AG09309 (cell line): ENCODE measurements around the gene KIFC3.
"Not testable (repeated sequence)": the region's sequence is repeated elsewhere in the genome, so short reads cannot be mapped to it uniquely, and the experiment has no call there.

ENCODE experiments used
- DNase-seq: peaks from one replicate; pipeline ENCODE4 v3.0.0-alpha.2; 2010; ENCODE audit warnings: low read depth
- H3K4me3 ChIP-seq: 2 replicates; pipeline ENCODE4 v1.5.1; 2011; ENCODE audit warnings: mild to moderate bottlenecking, low read depth, low read length, moderate library complexity; ENCODE audit not compliant: control insufficient read depth
- CTCF ChIP-seq: IDR thresholded peaks from 2 replicates; pipeline ENCODE4 v1.5.1; 2011; ENCODE audit warnings: mild to moderate bottlenecking, low read depth, low read length, inconsistent platforms; ENCODE audit not compliant: insufficient read depth, control insufficient read depth; ENCODE audit errors: missing control alignments

KIFC3 gene

GRCh38 chr16:57843400-57843799, 41.1 kb upstream of the KIFC3 start:
- no peak overlapping the region for H3K4me3 ChIP-seq
- TF ChIP-seq CTCF = no peak
- no peak for DNase-seq

- DNase-seq = no peak
- no peak for TF ChIP-seq CTCF
Observed at GRCh38 chr16:57842601-57843000, 40.3 kb upstream of the KIFC3 start.

GRCh38 chr16:57840833-57841232, 38.5 kb upstream of the KIFC3 start:
- no peak for DNase-seq
- TF ChIP-seq CTCF = no peak
- no peak overlapping the region for H3K4me3 ChIP-seq

More at GRCh38 chr16:57842601-57843000, 40.3 kb upstream of the KIFC3 start:
- H3K4me3 ChIP-seq = no peak overlapping the region

- TF ChIP-seq CTCF = no peak
- no peak overlapping the region for H3K4me3 ChIP-seq
- no peak for DNase-seq
Observed at GRCh38 chr16:57838161-57838560, 35.9 kb upstream of the KIFC3 start.

GRCh38 chr16:57837305-57838125, 35.2 kb upstream of the KIFC3 start:
- no peak for DNase-seq
- H3K4me3 ChIP-seq = no peak overlapping the region
- TF ChIP-seq CTCF = no peak

- DNase-seq = peak; percentile 46
- H3K4me3 ChIP-seq = not testable (repeated sequence)
Observed at GRCh38 chr16:57835439-57835838, 33.1 kb upstream of the KIFC3 start.

- H3K4me3 ChIP-seq = no peak overlapping the region
- no peak for TF ChIP-seq CTCF
- DNase-seq = no peak
Observed at GRCh38 chr16:57834936-57835335, 32.6 kb upstream of the KIFC3 start.
